Kidney (tissue), 14 donors: ENCODE results near the gene UBASH3B. TPM values are rescaled to one million over a fixed set of nuclear protein-coding genes. Genes with fewer than 3 reads are reported as not detected.

Experiments used
- DNase-seq, 5 donors: peaks; one replicate each; pipeline ENCODE4 v3.0.0-alpha.2; 2013 to 2020
- FAIRE-seq: peaks from 2 replicates; lab custom pipeline; 2012; peaks lifted over from hg19 to GRCh38; lab: Jason Lieb, UNC
- H3K27ac ChIP-seq, 2 donors: one replicate each; pipeline ENCODE4 v1.7.0; 2013; ENCODE audit warnings: low read depth in 2 of 2, low read length in 2 of 2, inconsistent platforms in 1 of 2
- H3K27me3 ChIP-seq: one replicate; pipeline ENCODE4 v1.7.1; 2013; ENCODE audit warnings: low read length, inconsistent platforms; ENCODE audit not compliant: control insufficient read depth, insufficient read depth
- H3K36me3 ChIP-seq, 3 donors: one replicate each; pipeline versions ENCODE4 v1.7.0 to v1.7.1; 2013; ENCODE audit warnings: low read length in 3 of 3, control low read depth in 1 of 3, inconsistent platforms in 1 of 3; ENCODE audit not compliant: insufficient read depth in 3 of 3, control insufficient read depth in 2 of 3
- H3K4me1 ChIP-seq, 3 donors: one replicate each; pipeline versions ENCODE4 v1.7.0 to v1.7.1; 2013; ENCODE audit warnings: low read length in 3 of 3, inconsistent platforms in 1 of 3, low read depth in 1 of 3; ENCODE audit not compliant: control insufficient read depth in 2 of 3, insufficient read depth in 2 of 3
- H3K4me3 ChIP-seq, 3 donors: one replicate each; pipeline versions ENCODE4 v1.7.0 to v1.8.1; 2013; ENCODE audit warnings: low read length in 3 of 3, control low read depth in 1 of 3, inconsistent platforms in 1 of 3
- H3K9ac ChIP-seq, 3 donors: one replicate each; pipeline versions ENCODE4 v1.7.0 to v1.7.1; 2013; ENCODE audit warnings: low read length in 3 of 3, control low read depth in 1 of 3, inconsistent platforms in 1 of 3
- H3K9me3 ChIP-seq, 3 donors: one replicate each; pipeline versions ENCODE4 v1.7.0 to v1.7.1; 2013; ENCODE audit warnings: low read length in 3 of 3, control low read depth in 1 of 3, inconsistent platforms in 1 of 3; ENCODE audit not compliant: control insufficient read depth in 2 of 3, insufficient read depth in 1 of 3
- CTCF ChIP-seq: IDR thresholded peaks from 3 replicates; pipeline ENCODE4 v1.5.1; 2012; ENCODE audit warnings: mild to moderate bottlenecking, moderate library complexity, borderline replicate concordance; ENCODE audit not compliant: insufficient read depth; ENCODE audit errors: extremely low read depth
- intact Hi-C: fragments of 100-400 bp; cut with DNase I; formaldehyde crosslinking; loops from one replicate; pipeline ENCODE4 v1.11.1; 2022
- polyA plus RNA-seq: library from polyadenylated mRNA; stranded (reverse); fragments of 350-450 nt; fragmentation: Illumina TruSeq; extraction: RNeasy Lipid Tissue Mini Kit (QIAGEN cat#74804); gene quantifications from one replicate; pipeline ENCODE4 v1.2.3, GENCODE V29; 2014; ENCODE audit warnings: low read depth, low replicate concordance; ENCODE audit not compliant: insufficient read depth
- total RNA-seq: library from RNA; stranded (reverse); fragmentation: NEBNext Ultra II Directional; extraction: Animal tissue kit (Norgen Biotek cat#: 25700); gene quantifications from one replicate; pipeline ENCODE4 v1.2.1, GENCODE V29; 2021
- donor health status: control.
- donor health status: control.
- donor health status: control.
- donor health status: control.
- donor health status: control.
- donor health status: DM: yes; HTN: yes; CAD: no.
- donor health status: Normal renal cell carcinoma (clear cell type).

UBASH3B gene
- total and polyA plus RNA-seq, 2 donors from 2014 or later = 0.62 to 22.8 TPM

- no peak for FAIRE-seq
- no peaks in the 10 kb centered on the region for H3K4me1 ChIP-seq
- no peak overlapping the region for H3K9ac ChIP-seq
- H3K4me3 ChIP-seq = no peak overlapping the region
- no peaks in the 10 kb centered on the region for H3K36me3 ChIP-seq
- intact Hi-C loops = no loop called here
- no peak overlapping the region for H3K27ac ChIP-seq
- no peaks in the 10 kb centered on the region for H3K27me3 ChIP-seq
- H3K9me3 ChIP-seq = no peaks in the 10 kb centered on the region
- no peak for DNase-seq
- TF ChIP-seq CTCF = no peak
Measured at GRCh38 chr11:122809866-122810265, 154.3 kb downstream of the UBASH3B start.

GRCh38 chr11:122811721-122812120 is 156.2 kb downstream of the UBASH3B start:
- H3K27ac ChIP-seq = no peak overlapping the region

GRCh38 chr11:122812638-122813037 is 157.1 kb downstream of the UBASH3B start:
- intact Hi-C loops = no loop called here
- no peak overlapping the region for H3K27ac ChIP-seq
- FAIRE-seq (no peak), DNase-seq (no peak)
- no peaks in the 10 kb centered on the region for H3K9me3 ChIP-seq
- H3K36me3 ChIP-seq = no peaks in the 10 kb centered on the region
- no peaks in the 10 kb centered on the region for H3K4me1 ChIP-seq
- H3K9ac ChIP-seq = no peak overlapping the region
- no peak overlapping the region for H3K4me3 ChIP-seq
- no peak for TF ChIP-seq CTCF
- H3K27me3 ChIP-seq = no peaks in the 10 kb centered on the region

More at GRCh38 chr11:122811721-122812120, 156.2 kb downstream of the UBASH3B start:
- Histone ChIP-seq H3K4me1 (no peaks in the 10 kb centered on the region), H3K9me3 (no peaks in the 10 kb centered on the region), H3K4me3 (no peak overlapping the region), H3K27me3 (no peaks in the 10 kb centered on the region), H3K36me3 (no peaks in the 10 kb centered on the region), H3K9ac (no peak overlapping the region)
- DNase-seq (no peak), FAIRE-seq (no peak)
- no peak for TF ChIP-seq CTCF
- intact Hi-C loops = no loop called here
